ENCODE results near the gene MYRIP.

MYRIP gene

GRCh38 chr3:40148827-40149226, 339.4 kb downstream of the MYRIP start:
- H3K27ac ChIP-seq (ENCODE audit: low read length) = no peak overlapping the region
- no peaks in the 10 kb centered on the region for H3K9me3 ChIP-seq (ENCODE audit: control insufficient read depth, insufficient read depth, low read length)
- WGBS (ENCODE audit: insufficient coverage, insufficient read length) = no CpG with 5 or more reads among the region's 2 CpGs
- H3K4me3 ChIP-seq (ENCODE audit: low read length) = no peak overlapping the region
- no peak for DNase-seq (ENCODE audit: low read depth, low spot score)
- no peaks in the 10 kb centered on the region for H3K27me3 ChIP-seq (ENCODE audit: control insufficient read depth, insufficient read depth, low read length)
- H3K4me1 ChIP-seq (ENCODE audit: control insufficient read depth, insufficient read depth, low read length) = no peaks in the 10 kb centered on the region
- H3K36me3 ChIP-seq (ENCODE audit: control insufficient read depth, insufficient read depth, low read length) = no peaks in the 10 kb centered on the region; the same call in 1 of the 2 replicates

- WGBS (ENCODE audit: insufficient coverage, insufficient read length) = no CpG with 5 or more reads among the region's 1 CpG
- Histone ChIP-seq H3K27ac (ENCODE audit: low read length) (no peak overlapping the region), H3K4me1 (ENCODE audit: control insufficient read depth, insufficient read depth, low read length) (no peaks in the 10 kb centered on the region), H3K27me3 (ENCODE audit: control insufficient read depth, insufficient read depth, low read length) (no peaks in the 10 kb centered on the region), H3K4me3 (ENCODE audit: low read length) (no peak overlapping the region), H3K9me3 (ENCODE audit: control insufficient read depth, insufficient read depth, low read length) (no peaks in the 10 kb centered on the region), H3K36me3 (ENCODE audit: control insufficient read depth, insufficient read depth, low read length) (no peaks in the 10 kb centered on the region)
- no peak for DNase-seq (ENCODE audit: low read depth, low spot score)
Observed at GRCh38 chr3:40152482-40153133, 343.2 kb downstream of the MYRIP start.

- no peak overlapping the region for H3K4me3 ChIP-seq (ENCODE audit: low read length)
- H3K27me3 ChIP-seq (ENCODE audit: control insufficient read depth, insufficient read depth, low read length) = no peaks in the 10 kb centered on the region
- no CpG with 5 or more reads among the region's 6 CpGs for WGBS (ENCODE audit: insufficient coverage, insufficient read length)
- no peaks in the 10 kb centered on the region for H3K36me3 ChIP-seq (ENCODE audit: control insufficient read depth, insufficient read depth, low read length)
- DNase-seq (ENCODE audit: low read depth, low spot score) = no peak
- no peaks in the 10 kb centered on the region for H3K9me3 ChIP-seq (ENCODE audit: control insufficient read depth, insufficient read depth, low read length)
- no peak overlapping the region for H3K27ac ChIP-seq (ENCODE audit: low read length)
- H3K4me1 ChIP-seq (ENCODE audit: control insufficient read depth, insufficient read depth, low read length) = no peaks in the 10 kb centered on the region
Observed at GRCh38 chr3:40160933-40161332, 351.5 kb downstream of the MYRIP start.

GRCh38 chr3:40162616-40163015, 353.2 kb downstream of the MYRIP start:
- Histone ChIP-seq H3K36me3 (ENCODE audit: control insufficient read depth, insufficient read depth, low read length) (no peaks in the 10 kb centered on the region), H3K27ac (ENCODE audit: low read length) (no peak overlapping the region), H3K4me3 (ENCODE audit: low read length) (no peak overlapping the region), H3K4me1 (ENCODE audit: control insufficient read depth, insufficient read depth, low read length) (no peaks in the 10 kb centered on the region), H3K27me3 (ENCODE audit: control insufficient read depth, insufficient read depth, low read length) (no peaks in the 10 kb centered on the region), H3K9me3 (ENCODE audit: control insufficient read depth, insufficient read depth, low read length) (no peaks in the 10 kb centered on the region)
- no peak for DNase-seq (ENCODE audit: low read depth, low spot score)

- Histone ChIP-seq H3K36me3 (ENCODE audit: control insufficient read depth, insufficient read depth, low read length) (no peaks in the 10 kb centered on the region), H3K4me1 (ENCODE audit: control insufficient read depth, insufficient read depth, low read length) (no peaks in the 10 kb centered on the region), H3K27me3 (ENCODE audit: control insufficient read depth, insufficient read depth, low read length) (no peaks in the 10 kb centered on the region), H3K4me3 (ENCODE audit: low read length) (no peak overlapping the region), H3K9me3 (ENCODE audit: control insufficient read depth, insufficient read depth, low read length) (no peaks in the 10 kb centered on the region), H3K27ac (ENCODE audit: low read length) (no peak overlapping the region)
- peak; percentile 27 for DNase-seq (ENCODE audit: low read depth, low spot score)
- WGBS (ENCODE audit: insufficient coverage, insufficient read length) = no CpG with 5 or more reads among the region's 2 CpGs
Observed at GRCh38 chr3:40166997-40167396, 357.6 kb downstream of the MYRIP start.

GRCh38 chr3:40167958-40168357, 358.5 kb downstream of the MYRIP start:
- Histone ChIP-seq H3K4me3 (ENCODE audit: low read length) (no peak overlapping the region), H3K27ac (ENCODE audit: low read length) (no peak overlapping the region), H3K27me3 (ENCODE audit: control insufficient read depth, insufficient read depth, low read length) (no peaks in the 10 kb centered on the region), H3K4me1 (ENCODE audit: control insufficient read depth, insufficient read depth, low read length) (no peaks in the 10 kb centered on the region), H3K36me3 (ENCODE audit: control insufficient read depth, insufficient read depth, low read length) (no peaks in the 10 kb centered on the region), H3K9me3 (ENCODE audit: control insufficient read depth, insufficient read depth, low read length) (no peaks in the 10 kb centered on the region)
- WGBS (ENCODE audit: insufficient coverage, insufficient read length) = no CpG with 5 or more reads among the region's 1 CpG
- no peak for DNase-seq (ENCODE audit: low read depth, low spot score)

GRCh38 chr3:40169983-40170382, 360.6 kb downstream of the MYRIP start:
- Histone ChIP-seq H3K27ac (ENCODE audit: low read length) (no peak overlapping the region), H3K4me3 (ENCODE audit: low read length) (no peak overlapping the region), H3K27me3 (ENCODE audit: control insufficient read depth, insufficient read depth, low read length) (no peaks in the 10 kb centered on the region), H3K36me3 (ENCODE audit: control insufficient read depth, insufficient read depth, low read length) (no peaks in the 10 kb centered on the region), H3K9me3 (ENCODE audit: control insufficient read depth, insufficient read depth, low read length) (no peaks in the 10 kb centered on the region), H3K4me1 (ENCODE audit: control insufficient read depth, insufficient read depth, low read length) (no peaks in the 10 kb centered on the region)
- DNase-seq (ENCODE audit: low read depth, low spot score) = no peak
- WGBS (ENCODE audit: insufficient coverage, insufficient read length) = 100% methylated on average over 2 of the region's 5 CpGs

GRCh38 chr3:40170395-40170794, 361.0 kb downstream of the MYRIP start:
- no peak overlapping the region for H3K27ac ChIP-seq (ENCODE audit: low read length)
- no peak for DNase-seq (ENCODE audit: low read depth, low spot score)
- WGBS (ENCODE audit: insufficient coverage, insufficient read length) = no CpG with 5 or more reads among the region's 1 CpG
- no peaks in the 10 kb centered on the region for H3K9me3 ChIP-seq (ENCODE audit: control insufficient read depth, insufficient read depth, low read length)
- no peaks in the 10 kb centered on the region for H3K4me1 ChIP-seq (ENCODE audit: control insufficient read depth, insufficient read depth, low read length)
- H3K4me3 ChIP-seq (ENCODE audit: low read length) = no peak overlapping the region
- no peaks in the 10 kb centered on the region for H3K36me3 ChIP-seq (ENCODE audit: control insufficient read depth, insufficient read depth, low read length)
- H3K27me3 ChIP-seq (ENCODE audit: control insufficient read depth, insufficient read depth, low read length) = no peaks in the 10 kb centered on the region

GRCh38 chr3:40172560-40172959, 363.2 kb downstream of the MYRIP start:
- no CpG with 5 or more reads among the region's 1 CpG for WGBS (ENCODE audit: insufficient coverage, insufficient read length)
- no peak overlapping the region for H3K27ac ChIP-seq (ENCODE audit: low read length)
- H3K36me3 ChIP-seq (ENCODE audit: control insufficient read depth, insufficient read depth, low read length) = no peaks in the 10 kb centered on the region
- no peak overlapping the region for H3K4me3 ChIP-seq (ENCODE audit: low read length)
- DNase-seq (ENCODE audit: low read depth, low spot score) = no peak
- no peaks in the 10 kb centered on the region for H3K9me3 ChIP-seq (ENCODE audit: control insufficient read depth, insufficient read depth, low read length)
- no peaks in the 10 kb centered on the region for H3K27me3 ChIP-seq (ENCODE audit: control insufficient read depth, insufficient read depth, low read length)
- no peaks in the 10 kb centered on the region for H3K4me1 ChIP-seq (ENCODE audit: control insufficient read depth, insufficient read depth, low read length)

- Histone ChIP-seq H3K27ac (ENCODE audit: low read length) (no peak overlapping the region), H3K4me1 (ENCODE audit: control insufficient read depth, insufficient read depth, low read length) (no peaks in the 10 kb centered on the region), H3K4me3 (ENCODE audit: low read length) (no peak overlapping the region), H3K9me3 (ENCODE audit: control insufficient read depth, insufficient read depth, low read length) (no peaks in the 10 kb centered on the region), H3K27me3 (ENCODE audit: control insufficient read depth, insufficient read depth, low read length) (no peaks in the 10 kb centered on the region), H3K36me3 (ENCODE audit: control insufficient read depth, insufficient read depth, low read length) (no peaks in the 10 kb centered on the region)
- no CpG with 5 or more reads among the region's 7 CpGs for WGBS (ENCODE audit: insufficient coverage, insufficient read length)
- no peak for DNase-seq (ENCODE audit: low read depth, low spot score)
Observed at GRCh38 chr3:40173227-40173721, 363.9 kb downstream of the MYRIP start.

- H3K4me1 ChIP-seq (ENCODE audit: control insufficient read depth, insufficient read depth, low read length) = no peaks in the 10 kb centered on the region
- no peaks in the 10 kb centered on the region for H3K36me3 ChIP-seq (ENCODE audit: control insufficient read depth, insufficient read depth, low read length)
- WGBS (ENCODE audit: insufficient coverage, insufficient read length) = no CpG with 5 or more reads among the region's 6 CpGs
- H3K9me3 ChIP-seq (ENCODE audit: control insufficient read depth, insufficient read depth, low read length) = no peaks in the 10 kb centered on the region
- H3K27me3 ChIP-seq (ENCODE audit: control insufficient read depth, insufficient read depth, low read length) = no peaks in the 10 kb centered on the region
- H3K27ac ChIP-seq (ENCODE audit: low read length) = no peak overlapping the region
- no peak for DNase-seq (ENCODE audit: low read depth, low spot score)
- no peak overlapping the region for H3K4me3 ChIP-seq (ENCODE audit: low read length)
Observed at GRCh38 chr3:40178012-40178594, 368.7 kb downstream of the MYRIP start.

All from iPS DF 6.9 (cell line).